GM19372 (cell line): Measurements from ENCODE around the gene CSNK2B.

ENCODE experiments used
- ATAC-seq: cut with Tn5 transposase; IDR thresholded peaks from one replicate; pipeline ENCODE4 v1.9.1; 2021; ENCODE audit warnings: mild to moderate bottlenecking, low read depth, moderate library complexity; ENCODE audit not compliant: unreplicated experiment

CSNK2B gene

DNA sequence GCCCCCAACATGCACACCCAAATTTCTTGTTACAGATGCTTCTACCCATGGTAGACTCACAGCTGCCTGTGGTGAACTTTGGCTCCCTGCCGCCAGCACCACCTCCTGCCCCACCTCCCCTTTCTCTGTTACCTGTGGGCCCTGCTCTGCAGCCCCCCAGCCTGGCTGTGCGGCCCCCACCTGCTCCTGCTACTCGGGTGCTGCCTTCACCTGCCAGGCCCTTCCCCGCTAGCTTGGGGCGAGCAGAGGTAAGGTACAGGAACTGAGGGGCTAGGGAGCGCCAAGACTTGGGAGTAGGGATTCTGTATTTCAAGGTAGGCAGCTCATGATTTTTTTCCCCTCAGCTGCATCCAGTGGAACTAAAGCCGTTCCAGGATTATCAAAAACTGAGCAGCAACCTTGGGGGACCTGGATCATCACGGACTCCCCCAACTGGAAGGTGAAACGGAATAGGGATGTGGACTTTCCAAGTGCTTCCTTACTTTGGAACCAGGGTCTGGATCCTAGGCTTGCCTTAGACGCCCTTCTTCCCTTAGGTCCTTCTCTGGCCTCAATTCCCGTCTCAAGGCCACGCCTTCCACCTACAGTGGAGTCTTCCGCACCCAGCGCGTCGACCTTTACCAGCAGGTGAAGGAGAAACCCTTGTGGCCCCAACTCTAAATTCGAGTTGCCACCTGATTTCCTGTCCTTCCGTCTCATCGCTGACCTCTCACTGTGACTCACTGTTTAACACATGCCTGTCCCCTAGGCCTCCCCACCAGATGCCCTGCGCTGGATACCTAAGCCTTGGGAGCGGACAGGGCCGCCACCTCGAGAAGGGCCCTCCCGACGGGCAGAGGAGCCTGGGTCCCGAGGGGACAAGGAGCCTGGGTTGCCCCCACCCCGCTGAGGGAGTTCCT is 28.9 kb upstream of the CSNK2B start:
- ATAC-seq = no peak

DNA sequence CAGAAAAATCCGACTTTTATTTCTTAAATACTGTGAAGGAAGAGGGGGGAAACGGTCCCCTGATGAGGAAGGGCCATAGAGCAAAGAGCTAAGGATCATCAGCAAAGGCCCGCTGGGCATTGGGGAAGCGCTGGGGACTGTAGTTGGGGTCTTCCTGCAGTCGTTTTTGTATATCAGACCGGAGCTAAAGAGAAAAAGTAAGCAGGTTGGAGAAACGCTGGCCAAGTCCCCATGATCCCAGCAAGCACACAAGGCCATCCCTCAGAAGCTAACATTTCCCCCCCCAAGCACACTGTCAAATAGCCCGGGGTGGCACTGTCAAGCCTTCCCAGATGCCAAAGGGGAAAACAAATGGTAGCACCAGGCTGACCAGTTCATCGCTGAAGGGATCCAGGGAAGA is 26.8 kb upstream of the CSNK2B start:
- ATAC-seq = no peak

DNA sequence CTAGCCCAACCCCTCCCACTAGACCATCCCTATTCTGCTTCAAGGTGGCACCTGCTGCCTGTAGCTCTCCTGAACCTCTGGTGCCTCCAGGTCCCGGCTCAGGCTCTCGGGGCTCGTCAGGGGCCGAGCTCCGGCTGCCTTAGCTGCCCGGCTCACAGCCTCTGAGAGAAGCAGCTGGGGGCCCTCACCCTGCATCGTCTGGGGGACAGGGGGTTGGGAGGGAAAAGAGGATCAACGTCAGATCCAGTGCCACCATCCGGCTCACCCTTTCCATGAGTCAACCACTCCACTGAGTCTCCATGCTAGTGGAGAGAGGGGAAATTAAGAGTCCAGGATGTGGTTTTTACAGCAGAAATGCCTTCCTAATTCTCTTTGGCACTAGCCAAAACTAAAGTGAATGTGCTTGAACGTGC is 26.4 kb upstream of the CSNK2B start:
- no peak for ATAC-seq

DNA sequence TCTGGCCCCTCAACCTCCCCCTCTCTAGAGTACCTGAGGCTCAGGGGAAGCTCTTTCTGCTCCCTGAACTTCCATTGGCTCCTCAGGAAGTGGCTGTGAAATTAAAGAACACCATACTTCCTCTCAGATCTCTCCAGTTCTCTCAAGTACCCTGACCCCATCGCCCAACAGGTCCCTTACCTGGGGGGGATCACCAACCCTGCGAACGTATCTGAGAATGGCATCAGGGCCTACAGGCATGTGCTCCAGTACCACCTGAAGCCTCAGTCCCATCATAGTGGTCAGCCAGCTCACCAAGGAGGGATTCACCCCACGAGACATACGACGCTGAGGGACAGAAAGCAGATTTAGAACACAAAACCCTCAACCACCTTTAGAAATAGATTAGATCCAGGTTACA is 25.3 kb upstream of the CSNK2B start:
- ATAC-seq = no peak

GRCh38 chr6:31641370-31641769 is 24.5 kb upstream of the CSNK2B start:
- ATAC-seq = no peak

GRCh38 chr6:31642798-31643570 is 22.9 kb upstream of the CSNK2B start:
- no peak for ATAC-seq

DNA sequence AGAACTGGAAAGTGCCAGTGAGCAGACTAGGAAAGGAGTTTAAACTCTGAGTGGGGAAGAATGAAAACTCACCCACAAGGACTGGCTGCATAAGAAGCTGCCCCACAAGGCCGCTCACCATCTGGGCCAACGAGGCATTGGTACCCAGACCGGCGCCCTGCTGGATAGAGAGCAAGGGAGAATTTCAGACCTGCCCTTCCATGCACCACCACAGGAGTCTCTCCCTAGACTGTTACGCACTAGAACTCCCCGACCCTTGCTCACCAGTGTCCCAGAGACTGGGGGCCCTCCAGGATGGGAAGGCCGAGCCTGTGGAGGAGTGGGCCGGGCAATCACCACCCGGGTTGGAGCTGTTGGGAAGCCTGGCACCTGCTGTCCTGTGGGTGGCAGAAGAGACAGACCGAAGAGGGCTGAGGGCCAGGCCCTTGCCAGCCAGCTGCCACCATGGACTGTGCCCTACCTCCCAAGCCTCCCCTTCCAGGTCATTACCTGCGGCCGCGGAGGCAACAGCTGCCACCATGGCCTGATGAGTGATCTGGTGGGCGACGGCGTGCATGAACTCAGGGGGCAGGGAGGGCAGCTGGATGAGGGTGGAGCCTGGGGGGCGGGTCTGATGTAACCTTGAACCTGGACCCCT is 21.9 kb upstream of the CSNK2B start:
- no peak for ATAC-seq

- no peak for ATAC-seq
These were observed 20.6 kb upstream of the CSNK2B start for GRCh38 chr6:31645325-31645724.

DNA sequence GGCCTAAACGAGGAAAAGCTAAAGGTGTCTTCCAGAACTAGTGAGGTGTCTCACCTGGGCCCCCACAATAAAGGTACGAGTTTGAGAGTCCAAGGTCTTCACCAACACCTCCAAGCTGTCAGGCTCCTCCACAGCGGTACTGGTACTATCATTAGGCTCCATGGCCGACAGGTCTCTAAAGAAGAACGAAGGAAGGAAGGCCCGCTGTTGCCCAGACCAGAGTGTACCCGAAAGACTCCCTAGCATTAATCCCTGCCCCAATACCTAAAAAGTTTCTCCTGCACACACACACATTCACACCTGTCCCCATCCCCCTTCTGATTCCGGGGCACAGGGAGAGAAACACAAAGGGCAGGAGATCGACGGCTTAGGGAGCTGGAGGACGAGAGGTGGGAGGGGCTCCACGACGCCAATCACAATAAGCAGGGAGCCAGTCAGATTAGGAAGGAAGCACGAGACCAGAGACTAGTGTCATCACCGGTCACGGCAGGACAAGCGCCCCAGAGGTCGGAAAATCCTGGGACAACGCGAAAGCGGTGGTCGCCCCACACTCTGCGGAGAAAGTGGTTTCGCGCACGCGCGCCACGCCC is 14.2 kb upstream of the CSNK2B start:
- no peak for ATAC-seq

DNA sequence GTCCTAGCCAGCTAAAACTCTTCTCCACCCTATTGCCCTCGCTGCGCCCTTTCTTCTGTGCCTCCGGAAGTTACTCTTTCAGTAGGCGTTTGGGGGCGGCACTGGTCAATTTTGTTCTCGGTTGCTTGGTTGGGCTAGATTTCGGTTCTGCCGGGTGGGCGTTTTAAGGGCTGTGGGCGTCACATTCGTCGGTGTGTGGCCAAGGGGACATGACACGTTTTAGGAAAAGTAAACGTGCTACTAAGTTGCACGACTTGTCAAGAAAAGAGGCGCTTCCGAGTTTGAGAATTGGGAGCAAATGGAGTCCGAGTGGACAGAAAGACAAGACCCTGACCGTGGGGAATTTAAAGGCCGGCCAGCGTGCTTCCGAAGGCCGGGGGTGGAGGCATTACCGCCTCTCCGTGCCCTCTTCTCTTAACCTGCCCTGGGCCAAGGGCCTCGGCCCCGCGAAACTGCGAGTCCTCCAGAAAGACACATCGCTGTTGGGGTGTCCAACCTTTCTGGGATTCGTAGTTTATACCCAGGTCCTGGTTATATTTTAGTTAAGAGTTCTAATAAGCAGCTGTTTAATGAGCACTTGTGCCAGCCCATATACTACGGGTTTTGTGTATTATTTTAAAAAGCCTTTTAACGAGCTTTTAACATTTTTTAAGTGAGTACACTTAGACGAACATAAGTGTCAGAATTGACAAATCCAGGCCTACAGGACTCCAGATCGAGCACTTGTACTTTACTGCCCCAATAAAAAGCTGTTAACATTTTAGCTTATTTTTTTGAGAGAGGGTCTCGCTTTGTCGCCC is 12.8 kb upstream of the CSNK2B start:
- ATAC-seq = peak; percentile 52

DNA sequence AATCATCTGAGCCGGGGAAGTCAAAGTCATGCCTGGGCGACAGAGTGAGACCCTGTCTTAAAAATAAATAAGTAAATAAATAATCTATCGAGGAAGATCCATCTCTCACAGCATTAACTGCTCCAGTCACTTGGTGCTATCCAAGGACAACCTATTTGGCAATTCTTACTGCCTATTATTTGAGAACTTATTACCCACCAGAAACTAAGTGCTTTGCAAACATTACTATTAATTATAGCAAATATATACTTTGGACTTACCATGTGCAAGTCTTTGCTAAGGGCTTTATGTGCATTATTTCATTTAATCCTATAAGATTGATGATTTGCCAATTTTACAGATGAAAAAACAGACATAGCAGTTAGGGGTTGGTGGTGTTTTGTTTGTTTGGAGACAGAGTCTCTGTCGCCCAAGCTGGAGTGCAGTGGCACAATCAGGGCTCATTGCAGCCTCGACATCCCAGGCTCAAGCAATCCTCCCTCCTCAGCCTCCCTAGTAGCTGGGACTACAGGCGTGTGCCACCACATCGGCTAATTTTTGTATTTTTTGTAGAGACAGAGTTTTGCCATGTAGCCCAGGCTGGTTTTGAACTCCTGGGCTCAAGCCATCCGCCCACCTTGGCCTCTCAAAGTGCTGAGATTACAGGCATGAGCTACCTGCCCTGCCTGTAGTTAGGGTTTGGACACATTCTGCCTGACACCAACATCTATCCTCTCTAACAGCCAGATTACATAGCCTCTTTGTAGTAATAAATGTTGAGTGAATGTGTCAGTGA is 11.1 kb upstream of the CSNK2B start:
- no peak for ATAC-seq

- no peak for ATAC-seq
These were observed 10.3 kb upstream of the CSNK2B start, which contains the start of gene APOM for GRCh38 chr6:31655349-31656237. APOM (plus strand) TSS chr6:31655894; CDS start chr6:31655967, 73 bp downstream.

GRCh38 chr6:31657406-31658157 is 8.3 kb upstream of the CSNK2B start:
- no peak for ATAC-seq

DNA sequence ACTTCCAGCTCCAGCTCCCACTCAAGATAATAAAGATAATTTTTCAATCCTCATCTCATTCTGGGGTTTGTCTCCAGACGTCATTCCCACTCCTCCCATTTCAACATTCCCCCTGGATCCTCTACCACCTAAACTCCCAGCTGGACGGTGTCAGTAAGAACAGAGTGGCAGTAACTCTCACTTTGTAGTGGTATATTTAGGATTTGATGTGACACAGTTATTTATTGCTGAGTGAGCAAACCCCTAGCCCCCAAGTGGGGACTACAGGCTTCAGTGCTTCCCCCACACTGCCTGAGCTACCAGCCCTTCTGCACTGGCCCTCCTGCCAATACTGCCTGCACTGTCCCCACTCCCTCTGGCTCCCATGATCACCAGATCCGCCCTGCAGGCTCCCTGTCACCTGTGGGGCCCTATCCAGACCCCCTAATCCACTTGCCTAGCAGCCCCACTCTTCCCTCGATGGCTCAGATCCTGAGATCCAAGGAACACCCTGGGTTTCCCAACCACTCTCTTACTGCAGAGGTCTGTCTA is 7.7 kb upstream of the CSNK2B start:
- no peak for ATAC-seq

GRCh38 chr6:31658983-31659648 is 6.8 kb upstream of the CSNK2B start:
- no peak for ATAC-seq

DNA sequence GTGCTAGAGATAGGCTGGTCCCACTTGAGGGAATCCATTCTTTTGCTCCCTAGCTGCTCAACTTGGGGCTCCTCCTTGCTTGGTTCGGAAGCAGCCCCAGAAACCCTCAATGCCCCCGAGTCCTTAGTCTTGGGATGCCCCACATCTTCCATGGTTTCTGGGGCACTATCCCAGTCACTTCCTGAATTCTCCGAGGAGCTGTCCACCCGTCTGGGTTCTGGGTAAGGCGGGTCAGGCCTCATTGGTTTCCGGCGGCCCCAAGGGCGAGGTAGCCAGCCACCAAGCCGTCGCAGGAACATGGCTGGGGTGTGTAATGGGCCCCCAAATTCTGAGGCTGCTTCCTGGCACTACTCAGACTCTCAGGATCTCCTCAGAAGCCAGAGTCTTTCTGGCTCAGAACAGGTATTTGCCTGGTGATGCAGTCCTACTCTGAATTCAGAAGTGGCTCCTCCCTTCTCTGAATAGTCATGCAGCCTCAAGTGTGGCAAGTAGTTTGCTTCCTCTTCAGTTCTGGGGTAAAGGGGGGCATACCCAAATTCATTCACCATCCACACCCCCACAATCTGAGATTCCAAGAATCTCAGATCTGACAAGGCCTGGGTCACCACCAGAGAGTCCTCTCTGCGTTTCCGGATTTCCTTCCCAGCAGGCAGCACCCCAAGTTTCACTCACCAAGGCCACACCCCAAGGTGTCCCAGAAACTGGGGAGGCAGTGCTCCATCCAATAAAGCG is 6.1 kb upstream of the CSNK2B start:
- peak; percentile 5 for ATAC-seq
